Upper lobe of left lung (tissue), 4 donors: ENCODE results near the gene MRPL19.

Source experiments
- CTCF ChIP-seq, 6 experiments: fragments of 450-650 bp in 4 of 6; fragments of 200-600 bp in 2 of 6; sonication (generic) in 2 of 6; IDR thresholded peaks; one replicate each; pipeline ENCODE4 v1.5.1; 2016 to 2019; ENCODE audit warnings: antibody characterized with exemption in 6 of 6
- POLR2AphosphoS5 ChIP-seq, 2 donors: sonication (generic); formaldehyde crosslinking; IDR thresholded peaks; one replicate each; pipeline ENCODE4 v1.5.1; 2017; ENCODE audit warnings: antibody characterized with exemption in 2 of 2

GRCh38 chr2:75703589-75704287 lies 57.2 kb downstream of the MRPL19 start:
- no peak for TF ChIP-seq CTCF (IDR thresholded peaks at IDR 0.05)
- TF ChIP-seq POLR2AphosphoS5 (IDR thresholded peaks at IDR 0.05) = no peak
